Hindlimb muscle (tissue), 1 donor: ENCODE measurements around the gene LOXHD1. TPM values are rescaled to one million over a fixed set of nuclear protein-coding genes. Genes with fewer than 3 reads are reported as not detected.

ENCODE experiments used
- DNase-seq: peaks from one replicate; pipeline ENCODE4 v3.0.0-alpha.2; 2013
- polyA plus RNA-seq: library from polyadenylated mRNA; unstranded; fragments of 120-200 nt; gene quantifications from one replicate; pipeline ENCODE4 v1.2.1, GENCODE V29; 2013; ENCODE audit not compliant: insufficient read length

The LOXHD1 gene
- polyA plus RNA-seq, 1 donor, result 2.8 TPM

DNA sequence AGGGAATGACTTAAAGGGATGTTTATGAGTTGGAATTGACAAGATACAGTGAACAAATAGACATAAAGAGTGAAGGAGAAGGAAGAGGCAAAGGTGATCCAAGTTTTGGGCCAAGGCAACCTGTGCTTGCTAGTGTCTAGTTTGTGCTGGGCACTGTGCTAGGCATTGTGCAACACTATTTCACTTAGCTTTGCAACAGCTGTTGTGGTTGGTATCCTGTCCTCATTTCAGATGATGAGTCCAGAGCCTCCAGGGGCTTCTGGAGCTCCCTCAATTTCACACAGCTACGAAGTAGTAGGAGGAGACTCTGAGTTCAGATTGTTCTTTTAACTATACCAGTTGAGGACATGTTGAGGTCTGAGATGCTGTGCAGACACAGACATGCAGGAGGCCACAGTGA lies 18.1 kb upstream of the LOXHD1 start:
- DNase-seq, result no peak

DNA sequence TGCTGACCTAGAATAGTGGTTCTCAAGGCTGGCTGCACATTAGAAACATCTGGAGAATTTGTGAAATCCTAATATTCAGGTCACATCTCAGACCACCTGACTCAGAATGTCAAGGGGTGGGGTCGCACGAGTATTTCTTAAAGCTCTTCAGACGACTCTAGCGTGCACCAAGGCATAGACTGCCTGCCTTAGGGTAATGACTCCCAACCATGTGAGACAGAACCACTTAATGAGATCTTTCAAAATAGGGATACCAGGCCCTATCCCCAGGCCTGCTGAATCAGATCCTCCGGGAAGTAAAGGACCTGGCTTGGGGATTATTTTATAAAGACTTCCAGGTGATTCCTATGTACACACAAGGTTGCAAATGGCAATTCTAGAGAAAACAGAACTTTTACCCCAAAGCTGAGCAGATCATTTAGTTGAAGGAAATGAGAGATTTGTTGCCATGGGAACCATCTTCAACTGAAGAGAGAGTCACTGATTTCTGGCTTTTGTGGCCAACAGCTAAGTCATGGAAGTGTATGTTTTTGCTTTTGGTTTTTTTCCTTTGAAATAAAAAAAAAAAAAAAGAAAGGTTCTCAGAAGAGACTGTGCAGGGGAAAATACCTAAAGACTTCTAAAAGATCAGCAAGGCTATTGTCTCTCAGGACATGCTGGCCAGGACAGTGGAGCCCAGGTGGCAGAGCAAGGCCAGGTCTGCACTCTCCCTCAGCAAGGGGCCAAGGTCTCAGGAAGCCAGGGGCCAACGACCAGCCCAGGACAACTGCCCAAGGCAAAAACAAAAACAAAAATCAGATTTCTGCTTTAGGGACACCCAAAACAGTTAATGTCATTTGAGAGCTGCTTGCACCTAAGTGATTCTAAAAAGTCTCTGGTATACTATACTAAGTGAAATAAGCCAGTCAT lies 15.3 kb upstream of the LOXHD1 start:
- DNase-seq, result no peak

DNA sequence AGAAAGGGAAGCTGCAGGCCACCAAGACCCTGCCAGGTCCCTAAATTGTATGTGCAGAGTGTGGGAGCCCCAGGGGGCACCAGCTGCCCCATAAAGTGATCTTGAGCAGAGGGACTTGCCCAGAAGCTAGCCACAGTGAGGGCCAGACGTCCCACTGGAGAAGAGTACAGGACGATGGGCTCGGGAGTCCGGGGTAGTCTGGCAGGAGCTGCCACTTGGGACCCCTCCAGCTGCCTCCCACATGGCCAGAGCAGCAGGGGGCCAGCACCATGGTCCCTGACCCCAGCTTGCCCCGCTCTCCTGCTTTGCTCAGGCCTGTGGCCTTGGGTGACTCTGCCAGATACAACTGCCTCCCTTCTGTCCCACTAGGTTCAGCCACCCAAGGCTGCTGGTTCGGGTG lies 11.7 kb upstream of the LOXHD1 start:
- DNase-seq, result no peak

DNA sequence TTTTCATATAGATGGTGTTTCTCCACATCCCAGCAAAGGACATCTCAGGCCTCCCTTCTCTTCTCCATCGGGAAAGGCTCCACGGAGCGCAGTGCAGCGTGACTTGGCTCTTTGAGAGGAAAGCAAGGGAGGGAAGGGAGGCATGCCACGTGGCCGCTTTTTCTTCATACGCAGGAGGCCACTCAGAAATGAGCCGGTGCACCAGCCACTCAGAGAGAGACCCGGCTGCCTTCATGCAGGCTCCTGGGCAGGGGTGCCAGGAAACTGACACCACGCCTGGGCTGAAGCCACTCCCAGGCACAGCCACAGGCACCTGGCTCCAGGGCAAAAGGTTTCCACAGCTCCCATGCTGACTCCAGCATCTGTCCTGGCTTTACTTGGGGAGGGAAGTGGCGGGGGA lies 11.1 kb upstream of the LOXHD1 start:
- DNase-seq, result no peak

DNA sequence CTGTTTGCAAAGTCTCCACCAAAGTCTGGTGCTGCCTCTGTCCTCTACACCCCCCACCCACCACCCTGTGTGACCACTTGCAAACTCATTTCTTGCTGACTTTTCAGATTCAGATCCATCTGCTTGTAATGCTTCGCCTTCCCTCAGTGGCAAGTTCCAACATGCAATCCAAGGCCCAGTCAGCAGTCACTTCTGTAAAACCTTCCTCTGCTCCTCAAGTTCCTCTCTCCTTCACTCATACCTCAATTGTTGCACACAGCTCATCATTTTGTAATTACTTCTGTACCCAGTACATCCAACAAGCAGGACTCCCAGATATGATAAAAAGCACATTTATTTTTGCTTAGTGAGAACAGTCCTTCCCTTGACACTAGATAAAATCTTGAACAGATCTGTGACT lies 6.5 kb upstream of the LOXHD1 start:
- DNase-seq, result no peak

DNA sequence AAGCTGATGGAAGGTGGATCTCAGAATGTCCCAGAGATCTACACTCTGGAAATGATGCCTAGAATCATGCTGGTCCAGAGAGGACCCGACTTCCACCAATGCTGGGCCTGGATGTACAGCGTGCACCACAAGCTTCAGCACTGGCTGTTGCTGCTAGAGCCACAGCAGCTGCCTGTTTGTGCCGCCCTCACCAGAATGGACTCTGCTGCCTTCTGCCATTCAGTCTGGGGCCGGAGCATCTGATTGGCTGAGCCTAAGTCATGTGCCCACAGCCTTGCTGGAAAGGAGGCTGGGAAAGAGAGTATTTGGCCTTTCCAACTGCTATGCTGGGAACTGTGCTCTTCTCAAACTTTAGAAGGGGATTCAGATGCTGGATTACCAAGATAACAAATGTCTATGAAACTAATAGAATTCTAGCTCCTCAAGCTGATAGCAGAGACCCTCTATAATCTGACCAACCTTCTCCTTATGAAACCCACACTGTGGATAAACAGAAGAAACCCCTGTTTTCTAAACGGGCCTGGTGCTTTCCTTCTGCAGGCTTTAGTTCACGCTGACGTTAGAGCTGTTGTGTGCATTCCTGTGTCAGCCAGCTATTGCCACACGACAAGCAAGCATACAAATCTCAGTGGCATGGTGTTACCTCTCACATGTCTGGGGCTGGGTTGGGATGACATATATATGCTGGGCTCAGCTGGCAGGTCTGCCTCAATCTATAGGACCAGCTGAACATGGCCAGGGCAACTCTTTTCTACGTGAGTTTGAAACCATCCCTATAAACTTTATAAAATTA lies 4.1 kb upstream of the LOXHD1 start:
- no peak for DNase-seq

DNA sequence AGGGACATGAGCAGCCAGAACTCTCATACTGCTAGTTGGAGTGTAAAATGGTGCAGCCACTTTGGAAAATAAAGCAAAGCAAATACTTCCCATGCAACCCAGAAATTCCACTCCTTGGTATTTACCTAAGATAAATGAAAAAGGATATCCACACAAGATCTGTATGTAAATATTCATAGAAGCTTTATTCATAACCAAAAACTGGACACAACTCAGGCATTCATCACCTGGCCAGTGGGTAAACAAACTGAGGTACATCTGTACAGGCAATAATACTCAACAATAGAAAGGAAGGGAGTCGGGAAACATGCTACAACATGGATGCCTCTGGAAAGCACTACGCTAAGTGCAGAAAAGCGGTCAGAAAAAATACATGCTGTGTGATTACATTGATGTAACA lies 2.5 kb upstream of the LOXHD1 start:
- DNase-seq, result no peak

DNA sequence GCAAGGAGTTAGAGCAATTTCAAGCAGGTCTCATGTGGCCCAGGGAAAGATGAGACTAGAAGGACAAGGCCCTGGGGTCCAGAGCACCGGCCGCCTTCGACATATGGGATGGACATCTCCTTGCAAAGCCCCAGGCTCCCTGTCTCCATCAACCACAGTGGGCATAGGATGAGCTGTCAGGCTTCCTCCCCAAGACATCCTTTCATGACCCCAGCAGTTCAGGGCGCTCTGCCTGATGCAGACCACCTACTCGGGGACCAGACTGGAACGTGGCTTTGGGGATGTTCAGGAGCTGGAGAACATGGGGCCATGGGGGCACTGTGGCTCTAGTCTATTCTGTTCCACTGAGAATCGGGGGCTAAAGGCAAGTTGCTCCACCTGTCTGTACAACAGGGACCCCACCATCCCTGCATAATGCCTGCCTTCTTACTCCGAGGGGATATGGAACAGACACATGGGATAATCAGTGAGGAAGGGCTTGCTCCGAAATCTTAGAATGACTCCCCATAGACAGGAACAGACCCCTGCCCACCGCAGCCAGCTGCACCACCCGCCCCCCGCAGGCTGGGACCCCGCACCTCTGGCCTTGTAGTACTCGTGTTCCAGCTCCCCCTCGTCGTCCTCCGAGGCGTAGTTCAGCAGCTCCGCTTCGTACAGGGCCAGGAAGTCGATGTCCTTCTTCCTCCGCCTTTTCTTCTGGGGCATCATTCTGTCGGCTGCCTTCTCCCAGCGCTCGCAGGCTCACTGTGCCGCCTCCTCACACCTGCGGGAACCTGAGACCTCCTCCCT lies 500 bp downstream of the LOXHD1 start:
- no peak for DNase-seq

DNA sequence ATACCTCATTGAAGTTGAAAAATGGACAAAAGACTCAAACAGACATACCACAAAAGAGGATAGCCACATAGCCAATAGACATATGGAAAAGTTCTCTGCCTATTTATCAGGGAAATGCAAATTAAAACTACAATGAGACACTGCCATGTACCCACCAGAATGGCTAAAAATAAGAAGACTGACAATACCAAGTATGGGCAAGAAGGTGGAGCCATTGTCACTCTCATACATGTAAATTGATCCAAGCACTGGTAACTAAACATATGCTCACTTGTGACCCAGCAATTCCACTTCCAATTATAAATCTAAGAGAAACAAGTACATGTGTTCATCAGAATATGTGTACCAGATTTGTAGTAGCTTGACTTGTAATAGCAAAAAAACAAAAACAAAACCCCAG lies 4.6 kb downstream of the LOXHD1 start:
- DNase-seq, result no peak

DNA sequence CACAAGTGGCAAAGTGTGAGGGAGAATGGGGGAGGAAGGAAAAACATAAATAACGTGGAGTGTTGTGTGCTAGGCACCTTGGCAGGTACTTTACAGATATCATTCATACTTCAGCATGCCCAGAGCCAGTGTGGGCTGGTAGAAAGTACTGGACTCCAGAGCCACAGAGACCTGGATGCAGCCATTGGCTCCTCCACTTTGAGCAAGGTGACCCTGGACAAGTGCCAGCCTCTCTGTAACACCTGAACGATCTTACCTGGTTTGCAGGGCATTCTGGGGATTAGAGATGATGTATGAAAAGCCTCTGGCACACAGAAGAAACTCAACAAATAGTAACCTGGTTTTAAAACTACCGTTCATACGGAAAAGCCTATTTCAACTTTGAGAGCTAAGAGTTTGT lies 6.3 kb downstream of the LOXHD1 start:
- DNase-seq, result no peak

DNA sequence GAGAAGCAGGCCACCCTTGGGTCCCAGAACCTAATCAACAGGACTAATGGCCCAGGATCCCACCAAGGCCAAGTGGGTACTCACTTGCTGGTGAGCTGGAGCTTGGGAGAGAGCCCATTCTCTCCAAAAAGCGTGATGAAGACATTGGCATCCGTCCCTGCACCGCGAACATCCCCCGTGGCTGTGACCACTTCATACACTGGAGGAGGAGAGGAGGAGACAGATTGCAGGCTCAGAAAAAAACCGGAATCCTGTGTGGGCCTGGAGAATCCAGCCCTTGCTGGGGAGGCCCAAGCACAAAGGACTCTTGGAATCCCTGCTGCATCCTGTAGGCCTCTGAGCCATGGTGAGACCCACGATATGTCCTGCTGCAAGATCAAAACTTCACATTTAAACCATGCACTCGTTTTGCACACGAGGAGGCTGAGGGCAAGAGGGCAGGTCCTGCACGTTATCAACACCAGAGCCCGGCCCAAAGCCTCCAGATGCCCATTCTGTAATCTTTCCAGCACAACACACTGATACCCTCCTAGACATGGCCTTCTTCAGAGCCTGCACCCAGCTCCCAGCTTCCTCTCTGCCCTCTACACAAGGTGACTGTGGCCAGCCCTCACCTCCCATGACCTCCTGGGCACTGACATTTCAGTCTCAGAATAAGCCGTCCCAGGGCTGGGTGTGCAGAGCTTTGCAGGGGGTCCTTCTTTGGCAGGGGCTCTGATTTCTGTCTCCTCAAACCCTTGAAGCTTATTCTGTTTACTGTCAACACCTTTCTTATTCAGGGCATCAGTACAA lies 7.8 kb downstream of the LOXHD1 start:
- DNase-seq, result no peak

DNA sequence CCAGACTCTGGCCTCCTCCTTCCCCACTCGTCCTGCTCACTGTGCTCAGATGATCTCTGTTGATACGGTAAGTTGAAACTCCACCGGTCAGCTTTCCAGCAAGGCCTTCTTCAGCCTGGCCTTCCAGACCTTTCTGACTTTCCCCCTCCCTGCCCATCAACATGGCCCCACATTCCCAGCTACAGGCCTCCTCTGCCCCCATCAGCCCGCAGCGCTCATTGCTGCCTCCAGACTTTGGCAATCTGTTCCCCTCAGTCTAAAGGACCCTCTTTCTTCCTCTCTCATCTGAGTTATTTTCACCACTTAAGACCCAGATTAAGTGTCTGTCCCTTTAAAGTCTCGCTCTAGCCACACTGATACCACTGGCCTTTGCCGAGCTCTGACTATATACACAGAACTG lies 10.6 kb downstream of the LOXHD1 start:
- no peak for DNase-seq

DNA sequence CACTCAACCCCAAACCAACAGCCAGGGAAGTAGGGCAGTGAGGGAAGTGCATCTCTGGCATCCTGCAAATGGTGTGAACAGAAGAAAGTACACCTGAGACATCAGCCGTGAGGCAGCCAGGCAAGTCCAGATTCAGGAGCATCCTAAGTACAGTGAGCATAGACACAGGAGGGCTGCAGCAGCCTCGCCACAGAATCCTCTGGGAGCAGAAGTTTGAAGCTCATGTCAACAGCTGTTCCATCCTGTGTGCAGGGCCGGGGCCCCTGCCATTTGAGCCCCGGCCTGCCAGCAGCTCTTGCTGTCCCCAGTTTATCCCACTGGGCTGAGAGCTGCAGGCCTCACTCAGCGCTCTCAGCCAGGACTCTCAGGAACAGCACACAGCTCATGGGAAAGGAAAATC lies 14.5 kb downstream of the LOXHD1 start:
- no peak for DNase-seq

DNA sequence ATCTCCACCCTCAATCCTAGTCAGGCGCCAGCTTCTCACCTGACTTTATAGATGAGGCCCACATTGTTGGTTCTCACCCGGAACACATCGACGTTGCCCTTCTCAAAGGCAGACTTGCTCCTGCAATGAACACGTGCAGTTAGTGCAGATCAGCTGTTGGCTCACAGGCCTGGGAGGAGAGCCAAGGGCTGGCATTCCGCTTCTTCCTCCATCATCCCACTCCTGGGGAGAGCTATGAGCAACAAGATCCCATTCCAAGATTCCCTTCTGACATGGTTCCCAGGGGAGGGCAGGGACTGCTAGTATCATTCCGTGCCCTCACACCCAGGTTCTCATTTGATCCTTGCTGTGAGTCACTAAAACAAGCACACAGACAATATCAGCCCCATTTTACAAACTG lies 15.1 kb downstream of the LOXHD1 start:
- DNase-seq, result no peak

DNA sequence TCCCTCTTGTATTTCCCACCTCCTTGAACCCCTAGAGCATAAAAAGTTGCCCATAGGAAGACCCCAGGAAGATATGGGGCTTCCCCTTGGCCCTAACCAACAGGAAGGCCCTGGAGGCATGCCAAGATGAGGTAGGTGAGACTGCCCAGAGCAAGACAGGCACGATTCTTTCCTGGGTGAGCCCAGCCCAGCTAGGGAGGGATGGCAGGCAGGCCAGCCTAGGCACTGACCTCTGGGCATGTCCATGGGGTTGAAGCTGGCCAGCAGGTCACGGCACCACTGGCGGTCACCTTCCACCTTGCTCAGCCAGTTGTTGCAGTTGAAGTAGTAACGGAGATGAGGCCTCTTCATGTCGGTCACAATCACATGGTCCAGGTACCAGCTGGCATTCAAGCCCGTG lies 17.6 kb downstream of the LOXHD1 start:
- no peak for DNase-seq

DNA sequence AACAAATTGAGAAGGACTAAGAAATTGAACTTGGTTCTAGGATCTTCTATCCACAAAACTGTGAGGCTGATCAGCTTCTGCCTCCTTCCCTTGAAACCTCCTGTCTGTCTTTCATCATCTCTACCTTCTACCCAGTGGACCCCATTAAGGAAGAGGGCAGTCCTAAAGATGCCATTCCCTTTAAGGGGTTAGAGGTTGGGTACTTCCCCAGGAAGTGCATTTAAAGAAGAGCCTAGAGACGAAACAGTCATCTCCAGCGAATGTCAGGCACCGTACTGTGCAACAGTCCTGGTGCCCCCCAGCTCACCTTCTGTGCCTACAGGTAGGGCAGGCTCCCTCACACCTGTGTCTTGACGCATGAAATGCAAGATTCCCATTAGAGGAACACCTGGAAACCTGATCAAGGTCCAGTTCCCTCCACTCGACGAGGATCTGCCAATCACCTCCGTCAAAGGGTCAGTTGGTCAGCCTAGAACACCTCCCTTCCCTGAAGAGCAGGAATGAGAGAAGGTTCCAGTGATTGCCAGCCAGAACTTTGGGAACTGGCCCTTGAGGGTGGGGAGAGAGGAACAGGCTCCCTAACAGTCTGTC lies 20.9 kb downstream of the LOXHD1 start:
- DNase-seq, result no peak

DNA sequence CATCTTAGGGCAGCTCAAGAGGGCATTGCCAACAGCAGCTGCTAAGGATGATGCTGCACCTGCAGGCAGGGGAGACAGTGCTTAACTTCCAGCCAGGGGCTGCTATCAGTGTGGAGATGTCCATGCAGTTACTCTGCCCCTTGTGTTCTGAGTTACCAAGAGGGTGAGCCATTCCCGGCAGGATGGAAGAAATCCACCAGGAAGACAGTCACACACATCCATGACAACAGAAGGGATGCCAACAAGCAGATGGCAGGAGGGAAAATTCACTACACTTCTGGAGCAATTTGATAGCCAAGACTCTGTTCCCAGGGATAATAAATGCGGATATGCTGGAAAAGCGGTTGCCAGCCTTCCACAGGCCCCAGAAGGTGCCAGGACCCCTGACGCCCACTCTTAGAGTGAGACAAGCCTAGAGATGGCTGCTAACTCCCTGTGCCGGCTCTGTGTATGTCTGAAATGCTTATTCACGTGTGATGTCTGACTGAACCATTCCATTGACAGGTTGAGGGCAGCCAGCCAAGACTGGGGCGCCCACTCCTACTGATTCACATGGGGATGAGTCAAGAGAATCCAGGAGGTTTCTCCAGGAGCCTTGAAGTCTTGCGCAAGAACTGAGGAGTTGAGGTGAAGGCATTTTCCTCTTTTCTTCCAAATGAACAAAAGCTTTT lies 24.5 kb downstream of the LOXHD1 start:
- no peak for DNase-seq

DNA sequence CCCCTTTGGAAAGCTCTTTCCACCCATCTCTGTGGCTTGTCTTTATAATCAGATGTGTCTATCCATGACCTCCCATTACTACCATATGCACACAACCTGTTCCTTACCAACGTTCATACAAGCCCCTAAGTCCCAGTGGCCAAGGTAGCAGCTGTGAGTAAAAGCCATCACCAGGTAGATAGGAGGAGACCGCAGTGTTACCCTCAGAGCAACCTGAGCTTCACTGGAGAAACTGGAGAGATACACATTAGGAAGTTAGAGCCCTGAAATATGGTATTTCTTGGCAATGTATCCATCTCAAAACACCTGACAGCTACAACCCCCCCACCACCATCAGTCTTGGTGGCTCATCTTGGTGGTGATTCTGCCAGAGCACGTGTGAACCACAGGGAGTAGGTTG lies 26.0 kb downstream of the LOXHD1 start:
- no peak for DNase-seq

DNA sequence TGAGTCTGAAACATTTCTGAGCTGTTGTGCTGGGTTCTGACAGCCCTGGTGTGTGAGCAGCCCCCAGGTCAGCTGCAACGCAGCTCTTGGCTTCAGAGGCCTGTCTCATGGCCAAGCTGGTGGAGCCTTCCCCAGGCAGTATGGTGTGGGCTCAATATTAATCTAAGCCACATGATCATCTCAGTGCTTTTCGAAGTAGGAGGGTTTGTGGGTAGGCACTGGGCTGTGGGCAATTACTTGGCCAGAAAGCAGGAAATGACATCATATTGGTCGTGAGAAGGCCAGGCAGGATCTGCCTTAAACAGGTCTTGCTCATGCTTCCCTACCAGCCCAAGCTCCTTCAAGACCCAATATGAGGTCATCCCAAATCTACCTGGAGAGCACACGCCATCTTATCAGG lies 26.9 kb downstream of the LOXHD1 start:
- DNase-seq, result no peak

DNA sequence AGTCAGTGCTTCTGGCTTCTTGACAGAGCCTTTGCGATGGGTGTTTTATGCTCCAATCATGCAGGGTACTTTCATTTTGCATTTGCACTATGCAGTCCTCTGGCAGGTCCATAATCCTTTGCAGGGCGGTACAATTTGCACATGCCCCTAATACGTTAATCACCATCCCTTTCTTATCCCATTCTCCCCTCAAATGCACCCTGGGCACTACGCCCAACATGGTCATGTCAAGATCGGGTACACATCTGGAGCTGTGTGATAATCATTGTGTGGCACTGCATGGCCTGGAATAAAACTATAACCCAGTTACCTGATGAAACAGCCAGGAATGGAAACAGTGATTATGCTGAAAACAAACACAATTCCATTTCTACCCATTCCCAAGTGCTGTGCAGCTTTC lies 27.7 kb downstream of the LOXHD1 start:
- DNase-seq, result no peak

DNA sequence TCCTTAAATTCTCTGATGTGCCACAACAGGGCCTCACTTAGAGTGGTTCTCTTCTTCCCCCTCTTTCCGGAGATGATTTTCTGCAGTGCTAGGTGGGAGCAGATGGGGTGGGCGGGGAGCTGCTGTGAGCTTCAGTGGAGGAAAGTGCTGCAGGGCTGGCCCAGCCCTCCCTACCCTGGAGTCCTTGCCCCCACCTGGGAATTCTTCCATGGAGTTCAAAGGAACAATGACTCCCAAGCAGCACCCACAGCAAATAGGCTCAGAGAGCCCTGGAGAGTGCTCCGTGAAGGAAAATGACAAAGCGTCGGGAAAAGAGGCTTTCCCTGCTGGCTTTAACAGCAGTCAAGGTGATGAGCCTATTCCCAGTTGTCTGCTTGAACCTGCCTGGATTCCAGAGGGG lies 28.8 kb downstream of the LOXHD1 start:
- DNase-seq, result no peak
